HEK293T (cell line): ENCODE data around the gene GSTO1.

Experiments used
- CTCF ChIA-PET: fragments of 350-600 bp; formaldehyde crosslinking; extraction: SDS; loops from one replicate; lab custom pipeline; 2021; ENCODE audit warnings: antibody characterized with exemption, inconsistent platforms; lab: Yijun Ruan, JAX
- POLR2A ChIA-PET: fragments of 350-600 bp; formaldehyde crosslinking; extraction: SDS; loops from one replicate; lab custom pipeline; 2020; ENCODE audit warnings: antibody characterized with exemption, inconsistent platforms; lab: Yijun Ruan, JAX
- DNase-seq: peaks from one replicate; pipeline ENCODE4 v3.0.0; 2012; ENCODE audit warnings: mixed read lengths; ENCODE audit errors: extremely low spot score
- ARNT ChIP-seq: fragments of 450-650 bp; IDR thresholded peaks from 2 replicates; pipeline ENCODE4 v1.6.1; 2017; ENCODE audit warnings: mild to moderate bottlenecking
- BHLHE40 ChIP-seq: fragments of 450-650 bp; IDR thresholded peaks from 2 replicates; pipeline ENCODE4 v1.6.1; 2016; ENCODE audit warnings: mild to moderate bottlenecking, moderate library complexity, borderline replicate concordance
- CTBP1 ChIP-seq: fragments of 450-650 bp; IDR thresholded peaks from 2 replicates; pipeline ENCODE4 v1.6.1; 2016; ENCODE audit warnings: borderline replicate concordance
- ELF4 ChIP-seq: fragments of 450-650 bp; IDR thresholded peaks from 2 replicates; pipeline ENCODE4 v1.6.1; 2017; ENCODE audit warnings: antibody characterized with exemption
- FOXA1 ChIP-seq: fragments of 450-650 bp; IDR thresholded peaks from 2 replicates; pipeline ENCODE4 v1.6.1; 2016; ENCODE audit warnings: mild to moderate bottlenecking
- FOXK2 ChIP-seq: fragments of 450-650 bp; IDR thresholded peaks from 2 replicates; pipeline ENCODE4 v1.6.1; 2016; ENCODE audit warnings: mild to moderate bottlenecking
- FOXM1 ChIP-seq: fragments of 450-650 bp; IDR thresholded peaks from 2 replicates; pipeline ENCODE4 v1.6.1; 2017; ENCODE audit warnings: mild to moderate bottlenecking, borderline replicate concordance
- HDGF ChIP-seq: fragments of 450-650 bp; IDR thresholded peaks from 2 replicates; pipeline ENCODE4 v1.6.1; 2017; ENCODE audit warnings: antibody characterized with exemption, borderline replicate concordance
- L3MBTL2 ChIP-seq: fragments of 450-650 bp; conservative IDR thresholded peaks from 2 replicates; pipeline ENCODE4 v1.6.1; 2016; ENCODE audit warnings: mild to moderate bottlenecking
- LEF1 ChIP-seq: fragments of 450-650 bp; IDR thresholded peaks from 2 replicates; pipeline ENCODE4 v1.6.1; 2017; ENCODE audit warnings: mild to moderate bottlenecking, borderline replicate concordance
- NFRKB ChIP-seq: fragments of 450-650 bp; IDR thresholded peaks from 2 replicates; pipeline ENCODE4 v1.6.1; 2016; ENCODE audit warnings: mild to moderate bottlenecking, moderate library complexity
- SP1 ChIP-seq: fragments of 450-650 bp; IDR thresholded peaks from 2 replicates; pipeline ENCODE4 v1.6.1; 2017
- SUZ12 ChIP-seq: fragments of 450-650 bp; IDR thresholded peaks from 2 replicates; pipeline ENCODE4 v1.6.1; 2016; ENCODE audit warnings: mild to moderate bottlenecking
- TARDBP ChIP-seq: fragments of 450-650 bp; IDR thresholded peaks from 2 replicates; pipeline ENCODE4 v1.6.1; 2016
- ZNF384 ChIP-seq: fragments of 450-650 bp; IDR thresholded peaks from 2 replicates; pipeline ENCODE4 v1.6.1; 2016
- TF ChIP-seq, protein P1 (sequence below): fragments of 450-650 bp; IDR thresholded peaks from 2 replicates; pipeline ENCODE4 v1.6.1; 2016

Gene GSTO1

GRCh38 chr10:104274762-104275721, 20.4 kb downstream of the GSTO1 start:
- CTCF ChIA-PET = interaction anchor here (0.7 to 3.4 kb wide), 20 partner anchors 8 to 354 kb away, joined by 3 to 25 read pairs (median 6); partner anchors contain the start of genes CFAP58, GSTO1 and ITPRIP
- POLR2A ChIA-PET = interaction anchor here (0.8 to 2.5 kb wide), 6 partner anchors 20 to 78 kb away, joined by 3 to 13 read pairs (median 4); partner anchors contain the start of genes CFAP58, GSTO1 and ITPRIP
- peak; percentile 83 for DNase-seq
- TF ChIP-seq FOXA1 (no peak), ARNT (no peak), LEF1 (no peak), CTBP1 (peak; percentile 65; the same call in 1 of the 2 replicates), NFRKB (no peak), SUZ12 (no peak), BHLHE40 (peak; percentile 49; the same call in 1 of the 2 replicates), SP1 (no peak), FOXM1 (no peak), L3MBTL2 (peak; percentile 29; the same call in 1 of the 2 replicates), ZNF384 (no peak)
- TF ChIP-seq, protein P1, sequence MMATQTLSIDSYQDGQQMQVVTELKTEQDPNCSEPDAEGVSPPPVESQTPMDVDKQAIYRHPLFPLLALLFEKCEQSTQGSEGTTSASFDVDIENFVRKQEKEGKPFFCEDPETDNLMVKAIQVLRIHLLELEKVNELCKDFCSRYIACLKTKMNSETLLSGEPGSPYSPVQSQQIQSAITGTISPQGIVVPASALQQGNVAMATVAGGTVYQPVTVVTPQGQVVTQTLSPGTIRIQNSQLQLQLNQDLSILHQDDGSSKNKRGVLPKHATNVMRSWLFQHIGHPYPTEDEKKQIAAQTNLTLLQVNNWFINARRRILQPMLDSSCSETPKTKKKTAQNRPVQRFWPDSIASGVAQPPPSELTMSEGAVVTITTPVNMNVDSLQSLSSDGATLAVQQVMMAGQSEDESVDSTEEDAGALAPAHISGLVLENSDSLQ = no peak

DNA sequence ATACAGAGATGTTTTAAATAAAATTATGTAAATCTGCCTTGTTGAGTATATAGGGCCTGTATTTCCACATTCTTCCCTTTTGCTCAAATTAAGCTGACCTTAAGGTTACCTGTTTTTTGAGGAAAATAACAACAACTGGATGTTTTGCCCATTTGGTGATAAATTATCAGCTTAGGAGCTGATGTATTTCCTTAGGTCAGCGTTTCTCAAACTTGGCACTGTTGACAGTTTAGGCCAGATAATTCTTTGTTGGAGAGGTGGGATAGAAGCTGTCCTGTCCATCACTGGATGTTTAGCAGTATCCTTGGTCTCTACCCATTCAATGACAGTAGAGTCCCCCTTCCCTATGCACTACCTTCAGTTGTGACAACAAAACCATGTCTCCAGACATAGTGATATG, 21.5 kb downstream of the GSTO1 start:
- DNase-seq = no peak
- POLR2A ChIA-PET = no interaction called here
- CTCF ChIA-PET = interaction anchor here (1.0 to 3.4 kb wide), 3 partner anchors 16 to 388 kb away, joined by 3 to 25 read pairs (median 15); partner anchors contain the start of gene CFAP58
- TF ChIP-seq ARNT (no peak), ZNF384 (no peak), SP1 (no peak), ELF4 (no peak), BHLHE40 (no peak), L3MBTL2 (no peak), NFRKB (no peak), FOXM1 (no peak), SUZ12 (no peak), CTBP1 (no peak), TARDBP (no peak), HDGF (no peak)
- TF ChIP-seq, protein P1 = no peak

DNA sequence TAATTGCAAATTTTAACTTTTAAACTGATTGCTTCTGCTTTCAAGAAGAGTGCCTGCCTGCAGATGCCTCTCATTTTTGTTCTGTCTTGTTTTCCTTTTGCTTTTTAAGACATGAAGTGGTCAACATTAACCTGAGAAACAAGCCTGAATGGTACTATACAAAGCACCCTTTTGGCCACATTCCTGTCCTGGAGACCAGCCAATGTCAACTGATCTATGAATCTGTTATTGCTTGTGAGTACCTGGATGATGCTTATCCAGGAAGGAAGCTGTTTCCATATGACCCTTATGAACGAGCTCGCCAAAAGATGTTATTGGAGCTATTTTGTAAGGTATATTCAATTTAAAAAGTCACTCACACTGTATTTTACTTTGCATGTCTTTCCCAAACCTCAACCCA, 23.1 kb downstream of the GSTO1 start:
- ChIA-PET POLR2A (no interaction called here), CTCF (interaction anchor here (0.8 to 1.6 kb wide), 2 partner anchors 14 to 29 kb away, joined by 3 to 5 read pairs; no protein-coding TSS in a partner anchor)
- no peak for DNase-seq
- TF ChIP-seq, protein P1 = no peak
- no peak for TF ChIP-seq L3MBTL2
- no peak for TF ChIP-seq FOXK2
- no peak for TF ChIP-seq SUZ12
- TF ChIP-seq BHLHE40 = no peak
- TF ChIP-seq FOXA1 = no peak
- TF ChIP-seq NFRKB = no peak
- no peak for TF ChIP-seq FOXM1

- no peak for DNase-seq
- ChIA-PET CTCF (interaction anchor here (0.5 to 1.6 kb wide), 4 partner anchors 11 to 20 kb away, joined by 3 to 10 read pairs (median 4); no protein-coding TSS in a partner anchor), POLR2A (interaction anchor here (1.4 kb wide), 2 partner anchors 10 to 11 kb away, joined by 6 to 7 read pairs; partner anchors contain the start of gene GSTO2)
- TF ChIP-seq NFRKB = no peak
- TF ChIP-seq, protein P1 = no peak
- TF ChIP-seq ELF4 = no peak
- no peak for TF ChIP-seq CTBP1
- no peak for TF ChIP-seq FOXM1
- TF ChIP-seq SP1 = no peak
- TF ChIP-seq TARDBP = no peak
- no peak for TF ChIP-seq L3MBTL2
- no peak for TF ChIP-seq ARNT
- no peak for TF ChIP-seq FOXA1
- no peak for TF ChIP-seq LEF1
Observed at GRCh38 chr10:104279550-104280259, 25.0 kb downstream of the GSTO1 start.

DNA sequence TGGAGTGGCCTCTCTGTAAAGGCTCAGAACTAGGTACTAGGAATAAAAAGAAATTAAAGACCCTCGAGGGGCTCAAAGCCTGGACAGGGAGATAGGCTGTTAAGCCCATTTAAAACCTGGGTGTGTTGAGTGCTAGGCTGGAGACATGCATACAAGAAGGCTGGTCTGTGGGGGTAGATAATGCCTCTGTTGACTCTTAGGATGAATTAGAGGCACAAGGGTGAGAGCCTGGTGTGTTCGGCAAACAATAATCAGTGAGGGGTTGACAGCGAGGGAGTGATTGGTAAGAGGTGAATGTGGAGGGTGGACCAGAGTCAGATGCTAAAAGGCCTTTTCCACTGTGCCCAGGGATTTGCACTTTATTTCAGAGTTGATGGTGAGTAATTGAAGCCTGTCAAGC, 27.0 kb downstream of the GSTO1 start:
- DNase-seq = no peak
- ChIA-PET POLR2A (no interaction called here), CTCF (interaction anchor here (1.6 kb wide), 1 partner anchor 10 kb away, joined by 10 read pairs; no protein-coding TSS in a partner anchor)
- TF ChIP-seq L3MBTL2 = no peak
- no peak for TF ChIP-seq TARDBP
- TF ChIP-seq FOXA1 = no peak
- no peak for TF ChIP-seq FOXM1
- no peak for TF ChIP-seq ARNT
- no peak for TF ChIP-seq ELF4
- TF ChIP-seq, protein P1 = no peak
- no peak for TF ChIP-seq BHLHE40
- TF ChIP-seq FOXK2 = no peak
- TF ChIP-seq SP1 = no peak
- no peak for TF ChIP-seq ZNF384
- no peak for TF ChIP-seq LEF1
